Prostate gland (tissue), 2 donors: ENCODE results near the gene PLPPR2. TPM values are rescaled to one million over a fixed set of nuclear protein-coding genes. Genes with fewer than 3 reads are reported as not detected.

Experiments used
- DNase-seq: peaks from one replicate; pipeline ENCODE4 v3.0.0-alpha.2; 2019; ENCODE audit warnings: low spot score
- H3K27ac ChIP-seq, 2 donors: fragments of 200-600 bp; sonication (generic); 2 replicates each; pipeline ENCODE4 v1.5.1; 2017 to 2019
- H3K27me3 ChIP-seq: fragments of 200-600 bp; sonication (generic); replicated peaks from 2 replicates; pipeline ENCODE4 v1.5.1; 2019; ENCODE audit not compliant: insufficient read depth
- H3K36me3 ChIP-seq, 2 donors: fragments of 200-600 bp; sonication (generic); 1 replicate in 1 of 2; 2 replicates in 1 of 2; pipeline versions ENCODE4 v1.5.1 to v1.8.1; 2017 to 2019
- H3K4me1 ChIP-seq: fragments of 200-600 bp; sonication (generic); replicated peaks from 2 replicates; pipeline ENCODE4 v1.5.1; 2019
- H3K4me3 ChIP-seq, 2 donors: fragments of 200-600 bp; sonication (generic); 2 replicates each; pipeline ENCODE4 v1.5.1; 2017 to 2019
- H3K9me3 ChIP-seq: fragments of 200-600 bp; sonication (generic); 2 replicates; pipeline ENCODE4 v1.5.1; 2017
- POLR2A ChIP-seq: fragments of 450-650 bp; IDR thresholded peaks from one replicate; pipeline ENCODE4 v1.6.1; 2016; ENCODE audit warnings: antibody characterized with exemption, mild to moderate bottlenecking
- POLR2AphosphoS5 ChIP-seq: sonication (generic); formaldehyde crosslinking; IDR thresholded peaks from one replicate; pipeline ENCODE4 v1.6.1; 2017; ENCODE audit warnings: antibody characterized with exemption
- WGBS: methylation state at CpG from one replicate; pipeline ENCODE4 v1.1.5; 2018; 5-methylcytosine and 5-hydroxymethylcytosine counted together
- intact Hi-C: fragments of 100-400 bp; cut with DNase I; formaldehyde crosslinking; loops from one replicate; pipeline ENCODE4 v1.14.2; 2022
- total RNA-seq, 2 donors: library from RNA; depleted of rRNA; stranded (reverse); fragments of >200 nt; gene quantifications; one replicate each; pipeline ENCODE4 v1.1.0, GENCODE V29; 2016
- TF ChIP-seq, protein P1 (sequence below), 4 experiments: fragments of 200-600 bp in 2 of 4; fragments of 450-650 bp in 2 of 4; sonication (generic) in 2 of 4; IDR thresholded peaks; 1 replicate in 3 of 4; 2 replicates in 1 of 4; pipeline ENCODE4 v1.5.1; 2016 to 2019; ENCODE audit warnings: antibody characterized with exemption in 4 of 4, mild to moderate bottlenecking in 2 of 4, moderate library complexity in 2 of 4

PLPPR2 gene
- total RNA-seq, 2 donors from 2014 or later: 33.9 to 86.1 TPM

DNA sequence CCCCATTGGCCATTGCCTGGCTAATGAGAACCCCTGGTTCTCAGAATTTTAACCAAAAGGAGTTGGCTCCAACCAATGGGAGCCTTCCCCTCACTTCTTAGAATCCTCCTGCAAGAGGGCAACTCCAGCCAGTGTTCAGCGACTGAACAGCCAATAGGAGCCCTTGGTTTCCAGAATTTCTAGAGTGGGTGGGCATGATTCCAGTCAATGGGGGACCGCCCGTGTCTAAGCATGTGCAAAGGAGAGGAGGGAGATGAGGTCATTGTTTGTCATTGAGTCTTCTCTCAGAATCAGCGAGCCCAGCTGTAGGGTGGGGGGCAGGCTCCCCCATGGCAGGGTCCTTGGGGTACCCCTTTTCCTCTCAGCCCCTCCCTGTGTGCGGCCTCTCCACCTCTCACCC, 9.7 kb downstream of the PLPPR2 start:
- no peak for TF ChIP-seq POLR2AphosphoS5
- TF ChIP-seq, protein P1, sequence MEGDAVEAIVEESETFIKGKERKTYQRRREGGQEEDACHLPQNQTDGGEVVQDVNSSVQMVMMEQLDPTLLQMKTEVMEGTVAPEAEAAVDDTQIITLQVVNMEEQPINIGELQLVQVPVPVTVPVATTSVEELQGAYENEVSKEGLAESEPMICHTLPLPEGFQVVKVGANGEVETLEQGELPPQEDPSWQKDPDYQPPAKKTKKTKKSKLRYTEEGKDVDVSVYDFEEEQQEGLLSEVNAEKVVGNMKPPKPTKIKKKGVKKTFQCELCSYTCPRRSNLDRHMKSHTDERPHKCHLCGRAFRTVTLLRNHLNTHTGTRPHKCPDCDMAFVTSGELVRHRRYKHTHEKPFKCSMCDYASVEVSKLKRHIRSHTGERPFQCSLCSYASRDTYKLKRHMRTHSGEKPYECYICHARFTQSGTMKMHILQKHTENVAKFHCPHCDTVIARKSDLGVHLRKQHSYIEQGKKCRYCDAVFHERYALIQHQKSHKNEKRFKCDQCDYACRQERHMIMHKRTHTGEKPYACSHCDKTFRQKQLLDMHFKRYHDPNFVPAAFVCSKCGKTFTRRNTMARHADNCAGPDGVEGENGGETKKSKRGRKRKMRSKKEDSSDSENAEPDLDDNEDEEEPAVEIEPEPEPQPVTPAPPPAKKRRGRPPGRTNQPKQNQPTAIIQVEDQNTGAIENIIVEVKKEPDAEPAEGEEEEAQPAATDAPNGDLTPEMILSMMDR (IDR thresholded peaks at IDR 0.05): no peak
- TF ChIP-seq POLR2A: no peak
- Histone ChIP-seq H3K9me3 (no peaks in the 10 kb centered on the region), H3K27me3 (no peaks in the 10 kb centered on the region), H3K4me3 (no peak overlapping the region), H3K4me1 (no peaks in the 10 kb centered on the region), H3K36me3 (peaks cover 0 to 5% of the 10 kb centered on the region in 2 donors), H3K27ac (no peak overlapping the region)
- 55% methylated on average over 5 of the region's 5 CpGs for WGBS
- intact Hi-C loops: no loop called here
- DNase-seq: no peak

DNA sequence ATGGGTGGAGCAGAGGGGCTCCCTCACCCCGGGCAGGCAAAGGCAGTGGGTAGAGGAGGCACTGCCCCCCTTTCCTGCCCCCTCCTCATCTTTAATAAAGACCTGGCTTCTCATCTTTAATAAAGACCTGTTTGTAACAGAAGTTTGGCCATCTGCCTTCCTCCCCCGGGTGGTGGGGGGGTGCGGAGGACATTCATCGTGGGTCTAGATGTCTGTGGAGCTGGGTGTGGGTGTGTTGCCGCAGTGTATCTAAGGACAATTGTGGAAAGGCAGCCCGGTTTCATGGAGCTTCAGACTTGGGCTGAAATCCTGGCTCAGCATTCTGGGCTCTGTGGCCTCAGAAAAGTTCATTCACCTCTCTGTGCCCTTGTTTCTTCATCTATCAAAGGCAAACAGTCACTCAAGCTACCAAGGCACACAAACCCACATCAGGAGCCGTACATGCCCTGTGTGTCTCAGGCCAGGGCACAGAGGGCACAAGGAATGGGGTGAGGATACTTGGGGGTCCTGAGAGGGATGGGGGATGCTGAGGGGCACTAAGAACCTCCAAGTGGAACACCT, 10.4 kb downstream of the PLPPR2 start:
- no peak for TF ChIP-seq POLR2AphosphoS5
- TF ChIP-seq, protein P1 (IDR thresholded peaks at IDR 0.05): no peak
- TF ChIP-seq POLR2A: no peak
- H3K4me1 ChIP-seq: no peaks in the 10 kb centered on the region
- no peak overlapping the region for H3K27ac ChIP-seq
- intact Hi-C loops: no loop called here
- no peak for DNase-seq
- 55% methylated on average over 7 of the region's 7 CpGs for WGBS
- peaks cover 0 to 5% of the 10 kb centered on the region in 2 donors for H3K36me3 ChIP-seq
- H3K27me3 ChIP-seq: no peaks in the 10 kb centered on the region
- H3K9me3 ChIP-seq: no peaks in the 10 kb centered on the region
- H3K4me3 ChIP-seq: no peak overlapping the region

DNA sequence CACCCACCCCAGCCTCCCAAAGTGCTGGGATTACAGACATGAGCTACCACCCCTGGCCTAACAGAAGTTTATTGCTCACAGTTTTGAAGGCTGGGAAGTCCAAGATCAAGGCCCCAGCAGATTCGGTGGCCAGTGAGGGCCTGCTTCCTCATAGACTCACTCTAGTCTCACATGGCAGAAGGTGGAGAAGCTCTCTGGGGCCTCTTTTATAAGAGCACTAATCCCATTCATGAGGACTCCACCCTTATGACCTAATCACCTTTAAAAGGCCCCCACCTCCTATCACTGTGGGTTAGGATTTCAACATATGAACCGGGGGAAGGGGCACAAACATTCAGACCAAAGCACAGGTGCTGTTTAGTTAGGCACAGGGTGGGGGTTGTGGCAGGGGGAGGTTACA, 12.3 kb downstream of the PLPPR2 start:
- TF ChIP-seq POLR2AphosphoS5 (no peak), POLR2A (no peak)
- TF ChIP-seq, protein P1 (IDR thresholded peaks at IDR 0.05): no peak
- 74% methylated on average over 2 of the region's 2 CpGs for WGBS
- Histone ChIP-seq H3K4me1 (no peaks in the 10 kb centered on the region), H3K36me3 (peaks cover 0 to 5% of the 10 kb centered on the region in 2 donors), H3K27ac (no peak overlapping the region), H3K4me3 (no peak overlapping the region), H3K27me3 (no peaks in the 10 kb centered on the region), H3K9me3 (no peaks in the 10 kb centered on the region)
- intact Hi-C loops: no loop called here
- DNase-seq: no peak

DNA sequence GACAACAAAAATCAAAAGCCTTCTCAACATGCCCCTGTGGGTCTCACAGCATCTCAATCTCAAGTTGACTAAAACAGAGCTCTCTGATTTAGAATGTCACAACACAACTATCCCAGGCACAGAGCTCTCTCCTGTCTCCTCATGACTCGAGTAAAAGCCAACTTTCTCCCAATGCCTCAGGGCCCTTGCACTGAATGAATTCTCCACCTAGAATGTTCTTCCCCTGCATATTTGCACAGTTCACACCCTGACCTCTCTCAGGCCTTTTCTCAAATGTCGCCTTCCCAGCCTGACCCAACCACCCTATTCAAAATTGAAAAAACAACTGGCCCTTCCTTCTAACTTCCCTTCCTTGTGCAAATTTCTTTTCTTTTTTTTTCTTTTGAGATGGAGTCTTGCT, 15.5 kb downstream of the PLPPR2 start:
- Histone ChIP-seq H3K27ac (no peak overlapping the region), H3K27me3 (no peaks in the 10 kb centered on the region), H3K4me1 (peaks cover 3% of the 10 kb centered on the region), H3K36me3 (peaks cover 0 to 2% of the 10 kb centered on the region in 2 donors), H3K4me3 (no peak overlapping the region), H3K9me3 (no peaks in the 10 kb centered on the region)
- intact Hi-C loops: no loop called here
- TF ChIP-seq, protein P1 (IDR thresholded peaks at IDR 0.05): no peak
- TF ChIP-seq POLR2AphosphoS5 (no peak), POLR2A (no peak)
- DNase-seq: no peak
- WGBS: 89% methylated on average over 2 of the region's 2 CpGs

DNA sequence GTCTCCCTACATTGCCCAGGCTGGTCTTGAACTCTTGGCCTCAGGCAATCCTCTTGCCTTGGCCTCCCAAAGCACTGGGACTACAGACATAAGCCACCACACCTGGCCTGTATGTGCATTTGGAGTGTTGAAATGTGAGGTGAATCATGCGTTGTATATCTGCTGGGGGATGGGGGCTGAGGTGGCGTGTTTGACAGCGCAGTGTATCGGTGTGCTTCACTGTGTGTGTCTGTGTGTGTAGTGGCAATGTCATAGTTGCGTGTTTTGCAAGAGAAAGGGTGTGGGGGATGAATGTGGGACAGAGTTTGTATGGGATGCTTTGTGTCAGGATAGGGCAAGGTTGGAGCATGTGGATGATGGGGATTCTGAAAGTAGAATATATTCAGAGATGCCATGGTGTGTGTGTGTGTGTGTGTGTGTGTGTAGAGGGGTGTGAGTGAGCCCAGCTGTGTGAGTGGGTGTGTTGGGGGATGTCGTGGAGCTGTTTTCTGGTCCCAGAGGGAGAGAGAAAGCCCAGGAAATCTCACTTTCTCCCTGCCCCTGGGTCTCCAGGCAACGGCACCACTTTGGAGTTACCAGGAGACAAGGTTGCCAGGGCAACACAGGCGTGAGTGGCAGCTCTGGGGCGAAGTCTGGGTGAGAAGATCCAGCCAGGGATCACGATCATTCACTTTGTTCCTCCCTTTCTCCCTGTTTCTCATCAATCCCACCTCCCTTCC, 18.1 kb downstream of the PLPPR2 start:
- Histone ChIP-seq H3K27ac (no peak overlapping the region), H3K36me3 (peaks cover 0 to 2% of the 10 kb centered on the region in 2 donors), H3K9me3 (no peaks in the 10 kb centered on the region), H3K4me1 (peaks cover 7% of the 10 kb centered on the region), H3K27me3 (no peaks in the 10 kb centered on the region), H3K4me3 (no peak overlapping the region)
- DNase-seq: no peak
- intact Hi-C loops: no loop called here
- TF ChIP-seq POLR2A (no peak), POLR2AphosphoS5 (no peak)
- TF ChIP-seq, protein P1 (IDR thresholded peaks at IDR 0.05): no peak
- 57% methylated on average over 10 of the region's 10 CpGs for WGBS
